ENCODE data around the gene HK1.
"Not testable (repeated sequence)": the region's sequence is repeated elsewhere in the genome, so short reads cannot be mapped to it uniquely, and the experiment has no call there.

- not testable (repeated sequence) for TF ChIP-seq CTCF, POLR2A (IDR thresholded peaks at IDR 0.05)
Measured at GRCh38 chr10:69328888-69329287, 50.6 kb downstream of the HK1 start.

Data from adrenal gland (tissue), 5 donors.